DMS 273 (cell line): ENCODE measurements around the gene KIAA1217.

Experiments used
- DNase-seq: peaks from one replicate; lab custom pipeline; 2025; ENCODE audit not compliant: unreplicated experiment; lab: John Stamatoyannopoulos, UW

KIAA1217 gene

GRCh38 chr10:24488631-24489030 lies 279.7 kb downstream of the KIAA1217 start:
- no peak for DNase-seq

GRCh38 chr10:24493165-24493564 lies 284.2 kb downstream of the KIAA1217 start:
- DNase-seq, result no peak

DNA sequence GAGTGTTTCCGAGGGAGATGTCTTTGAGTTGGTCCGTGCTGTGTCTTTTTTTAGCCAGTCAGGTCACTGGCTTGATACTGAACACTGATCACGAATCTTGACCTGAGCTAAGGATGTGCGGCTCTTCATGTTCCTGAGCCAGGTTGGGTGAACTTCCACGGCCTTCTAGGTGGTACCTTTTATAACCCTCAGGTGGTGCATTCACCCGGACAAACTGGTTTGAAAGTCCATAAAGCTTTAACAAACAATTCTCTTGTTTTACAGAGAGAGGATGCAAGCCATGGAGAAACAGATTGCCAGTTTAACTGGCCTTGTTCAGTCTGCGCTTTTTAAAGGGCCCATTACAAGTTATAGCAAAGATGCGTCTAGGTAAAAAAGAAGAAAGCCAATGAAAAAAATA lies 285.3 kb downstream of the KIAA1217 start:
- DNase-seq, result no peak

DNA sequence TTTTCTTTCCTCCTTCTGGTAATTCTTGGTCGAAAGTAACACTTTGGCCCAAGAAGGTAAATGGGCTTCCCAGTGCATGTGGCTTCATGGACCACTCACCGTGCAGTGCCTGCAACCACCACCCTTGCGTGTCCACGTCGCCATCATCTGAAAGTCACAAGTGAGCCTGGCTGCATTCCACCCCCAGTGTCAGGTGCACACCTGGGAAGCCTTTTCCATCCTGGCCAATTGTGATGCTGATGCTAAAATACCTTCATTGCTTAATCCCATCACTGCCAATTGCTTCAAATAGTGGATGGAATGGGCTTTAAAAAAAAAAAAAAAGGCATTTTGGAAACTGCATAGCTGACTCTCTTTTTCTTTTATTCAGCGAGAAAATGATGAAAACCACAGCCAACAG lies 285.8 kb downstream of the KIAA1217 start:
- DNase-seq, result no peak

- DNase-seq, result no peak
Observed at GRCh38 chr10:24495666-24496460, 286.9 kb downstream of the KIAA1217 start.

- DNase-seq, result no peak
Observed at GRCh38 chr10:24496906-24497305, 288.0 kb downstream of the KIAA1217 start.

GRCh38 chr10:24501056-24501711 lies 292.2 kb downstream of the KIAA1217 start:
- DNase-seq, result no peak

DNA sequence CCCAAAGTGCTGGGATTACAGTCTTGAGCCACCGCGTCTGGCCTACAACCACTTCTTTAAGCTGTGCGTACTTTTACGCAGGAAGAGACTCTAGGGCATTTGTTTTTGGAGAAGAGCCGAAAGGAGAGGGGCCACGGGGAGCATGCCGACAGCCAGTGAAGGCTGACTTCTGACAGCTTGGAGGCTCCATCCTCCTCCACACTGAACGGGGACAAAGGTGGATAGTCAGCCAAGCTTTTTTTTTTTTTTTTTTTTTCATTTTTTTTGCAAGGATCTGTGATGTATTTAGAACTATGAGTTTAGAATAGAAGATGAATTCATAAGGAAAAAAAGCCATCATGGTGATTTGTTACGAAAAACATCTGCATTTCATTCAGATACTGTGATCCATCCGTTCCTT lies 293.1 kb downstream of the KIAA1217 start:
- DNase-seq, result no peak

GRCh38 chr10:24502801-24503460 lies 294.0 kb downstream of the KIAA1217 start:
- DNase-seq, result no peak

DNA sequence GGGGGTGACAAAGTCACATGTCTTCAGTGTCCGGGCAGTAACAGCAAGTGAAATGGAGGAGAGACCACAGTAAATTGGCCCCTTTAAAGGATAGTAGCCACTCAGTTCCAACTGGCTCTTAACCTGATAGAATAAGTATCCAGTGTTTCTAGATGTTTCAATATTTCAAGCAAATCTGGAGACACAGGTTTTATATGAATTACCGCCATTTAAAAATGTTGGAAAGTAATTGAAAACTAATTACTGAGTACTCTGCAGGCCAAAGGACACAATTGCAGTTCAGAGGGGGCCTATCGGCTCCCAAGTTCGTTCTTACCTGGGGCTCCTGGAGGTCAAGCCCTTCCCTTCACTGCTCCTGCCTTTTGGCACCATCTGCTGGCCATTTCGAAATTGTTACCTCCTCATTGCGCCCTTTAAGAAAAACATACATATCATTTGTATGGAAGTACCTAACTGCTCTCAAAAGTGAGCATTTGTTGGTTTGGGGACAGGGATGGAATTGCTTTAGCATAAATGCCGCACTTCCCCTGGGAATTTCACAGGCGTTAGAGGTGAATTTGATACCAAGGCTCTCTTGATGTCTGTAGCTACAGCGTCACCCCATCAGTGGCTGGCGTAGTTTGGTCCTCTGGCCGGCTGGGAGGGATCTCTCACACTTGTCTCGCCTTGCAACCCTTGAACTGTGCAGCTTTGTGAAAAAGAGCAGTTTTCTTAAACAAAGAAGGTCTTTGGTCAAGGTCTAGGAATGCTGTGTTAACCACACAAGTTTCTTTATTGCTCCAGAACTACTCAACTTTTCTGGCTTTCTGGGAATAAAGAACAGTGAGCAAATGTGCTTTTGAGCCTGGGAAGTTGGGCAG lies 294.8 kb downstream of the KIAA1217 start:
- peak; percentile 67 for DNase-seq

DNA sequence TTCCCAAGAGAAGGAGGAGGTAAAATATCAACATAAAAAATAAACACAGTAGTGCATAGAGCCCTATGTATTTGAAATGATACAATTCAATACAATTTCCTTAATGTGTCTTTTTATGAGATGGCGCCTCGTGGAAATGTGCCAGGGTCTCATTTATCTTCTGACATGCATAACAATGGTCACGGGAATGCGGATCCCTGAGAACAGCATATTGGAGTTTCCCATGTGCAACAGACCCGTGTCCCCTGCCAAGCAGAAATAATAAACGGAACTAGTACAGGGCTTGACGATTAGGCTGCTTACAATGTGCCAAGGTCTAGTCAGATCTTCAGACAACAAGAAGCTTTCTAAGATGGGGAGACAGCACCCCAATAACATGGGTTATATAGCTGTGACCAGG lies 296.8 kb downstream of the KIAA1217 start:
- no peak for DNase-seq

GRCh38 chr10:24513155-24513554 lies 304.2 kb downstream of the KIAA1217 start:
- peak; percentile 17 for DNase-seq

DNA sequence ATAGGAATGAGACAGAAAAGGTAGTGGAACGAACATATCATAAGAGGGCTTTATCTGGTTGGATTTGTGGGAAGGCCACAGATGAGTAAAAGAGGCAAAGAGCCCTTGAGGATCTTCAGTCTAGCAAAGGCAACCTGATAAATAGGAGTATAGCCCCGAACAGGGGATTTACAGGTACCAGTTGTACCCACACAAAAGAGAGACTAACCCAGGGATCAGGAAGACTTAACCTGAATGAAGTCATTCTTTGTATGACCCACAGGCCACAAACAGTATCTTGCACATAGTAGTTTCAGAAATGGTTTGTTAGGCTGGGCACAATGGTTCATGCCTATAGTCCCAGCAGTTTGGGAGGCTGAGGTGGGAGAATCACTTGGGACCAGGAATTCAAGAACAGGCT lies 306.5 kb downstream of the KIAA1217 start:
- no peak for DNase-seq

DNA sequence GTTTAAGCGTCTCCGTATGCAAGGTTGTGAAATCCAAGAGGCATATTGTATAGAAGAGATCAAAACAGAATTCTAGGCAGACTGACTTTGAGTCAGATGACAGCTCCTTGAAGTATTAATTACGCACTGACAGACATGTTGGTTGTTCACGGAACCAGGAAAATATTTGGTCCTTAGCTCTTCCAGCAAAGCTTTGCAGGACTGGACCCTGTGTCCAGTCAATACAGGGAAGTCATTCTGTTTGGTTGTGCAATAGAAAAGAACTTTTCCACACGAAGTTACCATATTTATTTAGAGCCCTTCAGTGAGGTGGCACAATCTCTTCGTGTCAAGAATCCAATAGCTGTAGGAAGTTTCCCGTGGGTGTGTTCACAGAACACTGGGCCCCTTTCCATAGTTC lies 309.5 kb downstream of the KIAA1217 start:
- DNase-seq, result no peak

DNA sequence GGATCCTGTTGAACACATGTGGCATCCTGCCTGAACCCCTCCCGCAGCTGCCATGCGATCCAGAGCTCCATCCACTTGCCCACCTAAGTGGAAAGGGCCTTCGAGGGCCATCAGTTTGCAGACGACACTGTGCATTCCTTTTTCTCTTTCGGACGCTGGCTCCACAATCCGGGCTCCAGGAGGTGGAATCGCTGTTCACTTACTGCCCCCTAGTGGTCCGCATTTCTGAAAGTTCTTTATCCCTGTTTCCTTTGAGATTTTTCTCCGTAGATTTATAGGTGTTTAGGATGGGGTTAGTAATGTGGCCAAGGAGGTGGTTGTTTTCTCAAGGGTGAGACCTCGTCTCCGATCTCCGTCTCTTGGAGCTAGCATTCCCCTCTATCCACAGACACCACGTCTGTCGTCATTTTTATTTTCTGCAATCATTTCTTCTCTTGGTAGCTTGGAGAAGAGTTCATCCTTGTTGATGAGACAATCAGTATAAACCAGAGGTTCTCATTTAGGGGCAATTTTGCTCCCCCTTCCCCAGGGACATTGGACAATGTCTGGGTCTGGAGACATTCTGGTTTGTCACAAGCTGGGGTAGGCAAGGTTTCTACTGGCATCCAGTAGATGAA lies 310.2 kb downstream of the KIAA1217 start:
- peak; percentile 70 for DNase-seq

DNA sequence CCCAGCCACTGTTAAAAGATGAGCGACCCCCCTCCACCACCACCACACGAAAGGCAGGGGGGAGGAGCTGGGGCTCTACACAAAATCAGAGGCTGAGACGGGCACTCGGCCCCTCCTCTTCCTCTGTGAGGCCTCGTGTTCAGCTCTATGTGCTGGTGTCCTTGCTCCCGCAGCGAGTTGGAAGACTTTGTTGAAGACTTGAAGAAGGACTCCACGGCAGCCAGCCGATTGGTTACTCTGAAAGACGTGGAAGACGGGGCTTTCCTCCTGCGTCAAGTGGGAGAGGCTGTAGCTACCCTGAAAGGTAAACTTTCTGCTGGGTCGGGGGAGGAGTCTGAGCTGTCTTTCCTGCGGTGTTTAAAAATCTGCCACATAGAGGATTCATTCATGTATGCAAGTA lies 311.0 kb downstream of the KIAA1217 start:
- DNase-seq, result no peak

- no peak for DNase-seq
Observed at GRCh38 chr10:24524314-24524713, 315.4 kb downstream of the KIAA1217 start.

GRCh38 chr10:24526085-24526649 lies 317.2 kb downstream of the KIAA1217 start:
- DNase-seq, result no peak

- DNase-seq, result no peak
Observed at GRCh38 chr10:24528946-24529345, 320.0 kb downstream of the KIAA1217 start.

- no peak for DNase-seq
Observed at GRCh38 chr10:24531439-24531838, 322.5 kb downstream of the KIAA1217 start.
